CD8-positive, alpha-beta memory T cell (primary cell): ENCODE results near the gene CILP2. TPM values are rescaled to one million over a fixed set of nuclear protein-coding genes. Genes with fewer than 3 reads are reported as not detected.
A peak's percentile ranks its signal among the peaks of the same experiment; 100 is the strongest.

Experiments used
- CTCF ChIA-PET: fragments of 350-600 bp; sonication (Branson Sonifier 250); formaldehyde crosslinking; loops from one replicate; lab custom pipeline; 2021; ENCODE audit warnings: antibody characterized with exemption; lab: Charles Lee
- POLR2A ChIA-PET: fragments of 350-600 bp; sonication (Branson Sonifier 250); formaldehyde crosslinking; loops from one replicate; lab custom pipeline; 2021; ENCODE audit warnings: antibody characterized with exemption; lab: Charles Lee
- DNase-seq, 5 donors: peaks; one replicate each; pipeline versions ENCODE4 v3.0.0 to v3.0.0-alpha.2; 2020 to 2022; ENCODE audit warnings: mixed read lengths in 1 of 5
- H3K27ac ChIP-seq: one replicate; pipeline ENCODE4 v1.7.0; 2013; ENCODE audit warnings: low read depth, mild to moderate bottlenecking, low read length, moderate library complexity
- H3K27me3 ChIP-seq: 2 replicates; pipeline ENCODE4 v1.7.0; 2013; ENCODE audit warnings: low read length, mild to moderate bottlenecking; ENCODE audit not compliant: insufficient read depth, poor library complexity, severe bottlenecking
- H3K36me3 ChIP-seq: 2 replicates; pipeline ENCODE4 v1.7.0; 2013; ENCODE audit warnings: mild to moderate bottlenecking, low read length, moderate library complexity; ENCODE audit not compliant: insufficient read depth
- H3K4me1 ChIP-seq: 2 replicates; pipeline ENCODE4 v1.7.0; 2013; ENCODE audit warnings: mild to moderate bottlenecking, low read length, moderate library complexity; ENCODE audit not compliant: insufficient read depth
- H3K4me3 ChIP-seq: 2 replicates; pipeline ENCODE4 v1.7.0; 2013; ENCODE audit warnings: mild to moderate bottlenecking, low read length
- H3K9me3 ChIP-seq: 2 replicates; pipeline ENCODE4 v1.7.0; 2013; ENCODE audit warnings: mild to moderate bottlenecking, low read length
- H3K27ac Mint-ChIP-seq, 8 donors: one replicate each; pipeline ENCODE4 v1.8.0; 2020 to 2021; ENCODE audit warnings: mixed read lengths in 8 of 8, mild to moderate bottlenecking in 6 of 8, inconsistent platforms in 3 of 8, moderate library complexity in 3 of 8
- H3K27me3 Mint-ChIP-seq, 2 donors: one replicate each; pipeline ENCODE4 v1.8.0; 2020 to 2021; ENCODE audit warnings: mixed read lengths in 2 of 2, mild to moderate bottlenecking in 1 of 2, moderate library complexity in 1 of 2
- H3K36me3 Mint-ChIP-seq, 3 donors: one replicate each; pipeline ENCODE4 v1.8.0; 2020 to 2021; ENCODE audit warnings: mixed read lengths in 3 of 3, inconsistent platforms in 1 of 3, mild to moderate bottlenecking in 1 of 3
- H3K4me1 Mint-ChIP-seq, 3 donors: one replicate each; pipeline ENCODE4 v1.8.0; 2020 to 2021; ENCODE audit warnings: mixed read lengths in 3 of 3, inconsistent platforms in 1 of 3, mild to moderate bottlenecking in 1 of 3
- H3K4me3 Mint-ChIP-seq, 7 donors: one replicate each; pipeline ENCODE4 v1.8.0; 2020 to 2021; ENCODE audit warnings: mixed read lengths in 7 of 7, mild to moderate bottlenecking in 6 of 7, moderate library complexity in 4 of 7, inconsistent platforms in 2 of 7
- H3K9me3 Mint-ChIP-seq, 5 donors: one replicate each; pipeline ENCODE4 v1.8.0; 2020 to 2022; ENCODE audit warnings: mixed read lengths in 5 of 5, mild to moderate bottlenecking in 3 of 5, moderate library complexity in 2 of 5, inconsistent platforms in 1 of 5
- polyA plus RNA-seq: library from polyadenylated mRNA; unstranded; fragments of 300-500 nt; fragmentation: Illumina TruSeq; gene quantifications from one replicate; pipeline ENCODE4 v1.2.3, GENCODE V29; 2021
- total RNA-seq, 2 experiments: library from RNA; stranded (reverse); gene quantifications; one replicate each; pipeline ENCODE4 v1.2.3, GENCODE V29; 2021

Gene CILP2
- total and polyA plus RNA-seq, 3 experiments from 2014 or later, result 0.07 to 0.33 (median 0.11) TPM

DNA sequence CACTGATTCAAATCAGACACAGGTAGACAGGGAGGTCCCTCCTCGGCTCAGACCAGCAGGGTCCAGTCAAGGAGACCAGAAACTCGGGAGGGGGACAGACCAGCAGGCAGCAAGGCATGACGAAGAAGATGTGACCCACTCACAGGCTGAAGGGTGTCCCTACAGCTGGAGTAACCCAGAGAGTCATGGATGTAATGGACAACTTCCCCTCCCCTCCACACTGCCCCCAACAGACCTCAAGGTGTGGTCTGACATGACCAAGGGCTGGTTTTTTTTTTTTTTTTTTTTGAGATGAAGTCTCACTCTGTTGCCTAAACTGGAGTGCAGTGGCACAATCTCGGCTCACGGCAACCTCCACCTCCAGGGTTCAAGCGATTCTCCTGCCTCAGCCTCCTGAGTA is 46.3 kb downstream of the CILP2 start:
- Mint-ChIP-seq H3K9me3 (no peaks in the 10 kb centered on the region), H3K27me3 (no peaks in the 10 kb centered on the region), H3K36me3 (peaks cover 0 to 36% (median 5%) of the 10 kb centered on the region in 3 donors), H3K27ac (no peak overlapping the region), H3K4me1 (peaks cover 17 to 35% (median 23%) of the 10 kb centered on the region in 3 donors), H3K4me3 (no peak overlapping the region)
- H3K4me1 ChIP-seq, result peaks cover 16% of the 10 kb centered on the region
- POLR2A ChIA-PET, result no interaction called here
- no peaks in the 10 kb centered on the region for H3K36me3 ChIP-seq
- H3K27me3 ChIP-seq, result no peaks in the 10 kb centered on the region
- H3K9me3 ChIP-seq, result no peaks in the 10 kb centered on the region
- no peak overlapping the region for H3K27ac ChIP-seq
- CTCF ChIA-PET, result no interaction called here
- no peak overlapping the region for H3K4me3 ChIP-seq
- no peak for DNase-seq

DNA sequence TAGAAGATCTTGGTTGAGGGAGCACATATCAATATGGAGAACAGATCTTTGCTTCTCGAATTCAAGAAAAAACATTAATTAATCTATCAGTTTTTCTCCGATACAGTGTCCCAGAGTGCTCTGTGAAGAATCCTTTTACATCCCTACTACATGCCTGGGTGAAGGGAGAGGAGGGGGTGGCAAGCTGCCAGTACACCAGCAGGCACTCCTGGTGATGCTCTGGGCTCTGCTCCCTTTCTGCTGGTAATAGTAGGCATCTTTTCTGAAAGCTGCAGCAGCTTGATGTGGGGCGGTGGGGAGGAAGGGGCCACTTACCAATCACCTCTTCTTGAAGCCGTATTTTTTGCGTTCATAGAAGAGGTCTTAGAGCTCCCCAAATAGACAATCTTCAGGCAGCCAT is 49.7 kb downstream of the CILP2 start:
- no peaks in the 10 kb centered on the region for H3K36me3 ChIP-seq
- H3K27ac ChIP-seq, result no peak overlapping the region
- H3K27ac Mint-ChIP-seq, result peak overlapping the region in 7 of 8 donors; percentile 70 to 94 (median 76)
- no peak overlapping the region for H3K4me3 ChIP-seq
- H3K4me1 Mint-ChIP-seq, result peaks cover 26 to 48% (median 42%) of the 10 kb centered on the region in 3 donors
- no peak for DNase-seq
- no peaks in the 10 kb centered on the region for H3K27me3 ChIP-seq
- POLR2A ChIA-PET, result no interaction called here
- no peaks in the 10 kb centered on the region for H3K9me3 ChIP-seq
- H3K9me3 Mint-ChIP-seq, result no peaks in the 10 kb centered on the region
- CTCF ChIA-PET, result interaction anchor here (0.6 kb wide), 1 partner anchor 33 kb away, joined by 3 read pairs; no protein-coding TSS in a partner anchor
- peaks cover 33% of the 10 kb centered on the region for H3K4me1 ChIP-seq
- H3K36me3 Mint-ChIP-seq, result peaks cover 2 to 35% (median 5%) of the 10 kb centered on the region in 3 donors
- no peaks in the 10 kb centered on the region for H3K27me3 Mint-ChIP-seq
- peak overlapping the region in 1 of 7 donors; percentile 23 for H3K4me3 Mint-ChIP-seq

- no peaks in the 10 kb centered on the region for H3K27me3 Mint-ChIP-seq
- POLR2A ChIA-PET, result interaction anchor here (0.6 kb wide), 1 partner anchor 10 kb away, joined by 3 read pairs; no protein-coding TSS in a partner anchor
- peaks cover 33% of the 10 kb centered on the region for H3K4me1 ChIP-seq
- no peaks in the 10 kb centered on the region for H3K9me3 Mint-ChIP-seq
- H3K27ac Mint-ChIP-seq, result peak overlapping the region; percentile 47 to 94 (median 77)
- no peak overlapping the region for H3K27ac ChIP-seq
- H3K9me3 ChIP-seq, result no peaks in the 10 kb centered on the region
- H3K36me3 ChIP-seq, result no peaks in the 10 kb centered on the region
- CTCF ChIA-PET, result no interaction called here
- H3K27me3 ChIP-seq, result no peaks in the 10 kb centered on the region
- H3K36me3 Mint-ChIP-seq, result peaks cover 2 to 42% (median 5%) of the 10 kb centered on the region in 3 donors
- H3K4me3 ChIP-seq, result no peak overlapping the region
- H3K4me1 Mint-ChIP-seq, result peaks cover 29 to 51% (median 42%) of the 10 kb centered on the region in 3 donors
- peak overlapping the region in 5 of 7 donors; percentile 16 to 70 (median 24) for H3K4me3 Mint-ChIP-seq
- no peak for DNase-seq
These were observed 50.5 kb downstream of the CILP2 start for GRCh38 chr19:19588546-19588945.

- Mint-ChIP-seq H3K27ac (peak overlapping the region; percentile 84 to 99 (median 94)), H3K4me3 (peak overlapping the region; percentile 8 to 86 (median 63)), H3K9me3 (no peaks in the 10 kb centered on the region), H3K27me3 (no peaks in the 10 kb centered on the region), H3K36me3 (peaks cover 4 to 42% (median 5%) of the 10 kb centered on the region in 3 donors), H3K4me1 (peaks cover 36 to 63% (median 47%) of the 10 kb centered on the region in 3 donors)
- no peak overlapping the region for H3K4me3 ChIP-seq
- no peaks in the 10 kb centered on the region for H3K9me3 ChIP-seq
- no peaks in the 10 kb centered on the region for H3K36me3 ChIP-seq
- H3K4me1 ChIP-seq, result peaks cover 33% of the 10 kb centered on the region
- H3K27ac ChIP-seq, result peak overlapping the region; percentile 14
- CTCF ChIA-PET, result interaction anchor here (0.7 to 3.3 kb wide), 6 partner anchors 12 to 59 kb away, joined by 3 to 12 read pairs (median 3); no protein-coding TSS in a partner anchor
- peak in 4 of 5 donors; percentile 48 to 83 (median 66) for DNase-seq
- POLR2A ChIA-PET, result interaction anchor here (0.5 to 1.3 kb wide), 4 partner anchors 15 to 231 kb away, joined by 3 to 6 read pairs (median 4); partner anchors contain the start of gene ZNF101
- no peaks in the 10 kb centered on the region for H3K27me3 ChIP-seq
These were observed 53.2 kb downstream of the CILP2 start for GRCh38 chr19:19591133-19591825.

- ChIA-PET POLR2A (no interaction called here), CTCF (interaction anchor here (1.3 to 3.3 kb wide), 2 partner anchors 39 to 51 kb away, joined by 3 to 12 read pairs; no protein-coding TSS in a partner anchor)
- H3K36me3 ChIP-seq, result no peaks in the 10 kb centered on the region
- H3K27ac ChIP-seq, result no peak overlapping the region
- no peak for DNase-seq
- Mint-ChIP-seq H3K4me1 (peaks cover 45 to 74% (median 58%) of the 10 kb centered on the region in 3 donors), H3K36me3 (peaks cover 4 to 44% (median 7%) of the 10 kb centered on the region in 3 donors), H3K27me3 (peaks cover 0 to under 1% of the 10 kb centered on the region in 2 donors), H3K4me3 (no peak overlapping the region), H3K9me3 (no peaks in the 10 kb centered on the region), H3K27ac (peak overlapping the region; percentile 77 to 99 (median 88))
- H3K4me3 ChIP-seq, result no peak overlapping the region
- H3K9me3 ChIP-seq, result no peaks in the 10 kb centered on the region
- H3K4me1 ChIP-seq, result peaks cover 47% of the 10 kb centered on the region
- no peaks in the 10 kb centered on the region for H3K27me3 ChIP-seq
These were observed 54.6 kb downstream of the CILP2 start for GRCh38 chr19:19592690-19593089.

GRCh38 chr19:19594381-19594780 is 56.3 kb downstream of the CILP2 start:
- H3K36me3 Mint-ChIP-seq, result peaks cover 4 to 42% (median 7%) of the 10 kb centered on the region in 3 donors
- peaks cover 53 to 76% (median 61%) of the 10 kb centered on the region in 3 donors for H3K4me1 Mint-ChIP-seq
- peak overlapping the region in 4 of 8 donors; percentile 51 to 95 (median 74) for H3K27ac Mint-ChIP-seq
- Histone ChIP-seq H3K4me3 (no peak overlapping the region), H3K36me3 (no peaks in the 10 kb centered on the region), H3K27ac (no peak overlapping the region), H3K4me1 (peaks cover 55% of the 10 kb centered on the region), H3K9me3 (no peaks in the 10 kb centered on the region), H3K27me3 (no peaks in the 10 kb centered on the region)
- peaks cover 0 to 6% of the 10 kb centered on the region in 2 donors for H3K27me3 Mint-ChIP-seq
- ChIA-PET CTCF (no interaction called here), POLR2A (interaction anchor here (0.7 kb wide), 1 partner anchor 27 kb away, joined by 6 read pairs; no protein-coding TSS in a partner anchor)
- no peak overlapping the region for H3K4me3 Mint-ChIP-seq
- DNase-seq, result no peak
- no peaks in the 10 kb centered on the region for H3K9me3 Mint-ChIP-seq

- peaks cover 45 to 76% (median 54%) of the 10 kb centered on the region in 3 donors for H3K4me1 Mint-ChIP-seq
- H3K36me3 ChIP-seq, result no peaks in the 10 kb centered on the region
- DNase-seq, result no peak
- H3K9me3 Mint-ChIP-seq, result no peaks in the 10 kb centered on the region
- ChIA-PET CTCF (interaction anchor here (1.3 kb wide), 1 partner anchor 74 kb away, joined by 3 read pairs; the partner anchor contains the start of gene ZNF101), POLR2A (no interaction called here)
- peak overlapping the region in 7 of 8 donors; percentile 81 to 95 (median 88) for H3K27ac Mint-ChIP-seq
- peaks cover 0 to 6% of the 10 kb centered on the region in 2 donors for H3K27me3 Mint-ChIP-seq
- no peak overlapping the region for H3K4me3 ChIP-seq
- H3K27me3 ChIP-seq, result no peaks in the 10 kb centered on the region
- H3K4me3 Mint-ChIP-seq, result peak overlapping the region in 1 of 7 donors; percentile 32
- no peak overlapping the region for H3K27ac ChIP-seq
- peaks cover 55% of the 10 kb centered on the region for H3K4me1 ChIP-seq
- H3K36me3 Mint-ChIP-seq, result peaks cover 4 to 40% (median 7%) of the 10 kb centered on the region in 3 donors
- no peaks in the 10 kb centered on the region for H3K9me3 ChIP-seq
These were observed 57.2 kb downstream of the CILP2 start for GRCh38 chr19:19595171-19595701.
